HUES64 (cell line): Measurements from ENCODE around the gene FBXO46.
"Not testable (repeated sequence)": the region's sequence is repeated elsewhere in the genome, so short reads cannot be mapped to it uniquely, and the experiment has no call there.

Source experiments
- H3K27ac ChIP-seq: 2 replicates; pipeline ENCODE4 v1.7.0; 2013; ENCODE audit warnings: low read depth, low read length, inconsistent platforms
- H3K27me3 ChIP-seq: 2 replicates; pipeline ENCODE4 v1.6.1; 2013; ENCODE audit warnings: mild to moderate bottlenecking, low read length; ENCODE audit not compliant: insufficient read depth
- H3K36me3 ChIP-seq: 2 replicates; pipeline ENCODE4 v1.6.1; 2013; ENCODE audit warnings: mild to moderate bottlenecking, low read length; ENCODE audit not compliant: insufficient read depth
- H3K4me1 ChIP-seq: 2 replicates; pipeline ENCODE4 v1.6.1; 2013; ENCODE audit warnings: mild to moderate bottlenecking, low read length, moderate library complexity; ENCODE audit not compliant: insufficient read depth
- H3K4me3 ChIP-seq: 2 replicates; pipeline ENCODE4 v1.5.1; 2013; ENCODE audit warnings: mild to moderate bottlenecking, low read length, moderate library complexity
- H3K9ac ChIP-seq: 2 replicates; pipeline ENCODE4 v1.6.1; 2013; ENCODE audit warnings: mild to moderate bottlenecking, low read depth, low read length
- H3K9me3 ChIP-seq: 2 replicates; pipeline ENCODE4 v1.6.1; 2013; ENCODE audit warnings: low read depth, low read length; ENCODE audit not compliant: insufficient read depth
- WGBS: fragments of 150-250, 120-280 bp; methylation state at CpG from one replicate; pipeline ENCODE4 v1.1.7; 2013; ENCODE audit warnings: missing lambda C conversion rate; 5-methylcytosine and 5-hydroxymethylcytosine counted together

The FBXO46 gene

GRCh38 chr19:45752639-45753038, 21.9 kb upstream of the FBXO46 start:
- Histone ChIP-seq H3K27ac (no peak overlapping the region), H3K4me1 (no peaks in the 10 kb centered on the region; the same call in 1 of the 2 replicates), H3K36me3 (no peaks in the 10 kb centered on the region), H3K4me3 (no peak overlapping the region), H3K9me3 (no peaks in the 10 kb centered on the region), H3K27me3 (no peaks in the 10 kb centered on the region), H3K9ac (no peak overlapping the region)
- WGBS, result 95% methylated on average over 12 of the region's 12 CpGs

GRCh38 chr19:45751483-45751882, 20.8 kb upstream of the FBXO46 start:
- not testable (repeated sequence) for H3K27me3 ChIP-seq, H3K36me3 ChIP-seq, H3K9me3 ChIP-seq, H3K27ac ChIP-seq, H3K4me1 ChIP-seq, H3K9ac ChIP-seq, H3K4me3 ChIP-seq
- 95% methylated on average over 9 of the region's 10 CpGs for WGBS

GRCh38 chr19:45747513-45747912, 16.8 kb upstream of the FBXO46 start:
- no peaks in the 10 kb centered on the region for H3K9me3 ChIP-seq
- no peak overlapping the region for H3K4me3 ChIP-seq
- no peaks in the 10 kb centered on the region for H3K27me3 ChIP-seq
- H3K36me3 ChIP-seq, result no peaks in the 10 kb centered on the region
- 93% methylated on average over 5 of the region's 5 CpGs for whole genome bisulfite sequencing
- H3K27ac ChIP-seq, result no peak overlapping the region
- no peak overlapping the region for H3K9ac ChIP-seq
- no peaks in the 10 kb centered on the region for H3K4me1 ChIP-seq

- H3K9me3 ChIP-seq, result no peaks in the 10 kb centered on the region
- H3K4me3 ChIP-seq, result no peak overlapping the region
- H3K27ac ChIP-seq, result no peak overlapping the region
- no peaks in the 10 kb centered on the region for H3K4me1 ChIP-seq
- WGBS, result 88% methylated on average over 5 of the region's 5 CpGs
- no peak overlapping the region for H3K9ac ChIP-seq
- H3K36me3 ChIP-seq, result no peaks in the 10 kb centered on the region
- no peaks in the 10 kb centered on the region for H3K27me3 ChIP-seq
Measured at GRCh38 chr19:45746866-45747265, 16.2 kb upstream of the FBXO46 start.

GRCh38 chr19:45745606-45746005, 14.9 kb upstream of the FBXO46 start:
- Histone ChIP-seq H3K36me3 (no peaks in the 10 kb centered on the region), H3K9me3 (no peaks in the 10 kb centered on the region), H3K27ac (no peak overlapping the region), H3K4me1 (no peaks in the 10 kb centered on the region), H3K4me3 (no peak overlapping the region), H3K27me3 (no peaks in the 10 kb centered on the region), H3K9ac (no peak overlapping the region)
- WGBS, result 90% methylated on average over 6 of the region's 6 CpGs

GRCh38 chr19:45742969-45743368, 12.3 kb upstream of the FBXO46 start:
- no peak overlapping the region for H3K27ac ChIP-seq

GRCh38 chr19:45739498-45740439, 9.1 kb upstream of the FBXO46 start:
- H3K4me1 ChIP-seq, result no peaks in the 10 kb centered on the region

More at GRCh38 chr19:45742969-45743368, 12.3 kb upstream of the FBXO46 start:
- H3K36me3 ChIP-seq, result no peaks in the 10 kb centered on the region
- no peak overlapping the region for H3K9ac ChIP-seq
- H3K4me3 ChIP-seq, result no peak overlapping the region
- H3K27me3 ChIP-seq, result no peaks in the 10 kb centered on the region
- 79% methylated on average over 4 of the region's 4 CpGs for WGBS
- H3K4me1 ChIP-seq, result no peaks in the 10 kb centered on the region
- H3K9me3 ChIP-seq, result no peaks in the 10 kb centered on the region

GRCh38 chr19:45733160-45733810, 2.6 kb upstream of the FBXO46 start, which contains the start of gene MEIOSIN:
TSS of gene MEIOSIN (plus strand) at chr19:45733439. CDS start at chr19:45735377, 1,938 bp downstream.
- no peak within 1 kb of the TSS for H3K27ac ChIP-seq
- no peak within 1 kb of the TSS for H3K9ac ChIP-seq
- WGBS, result 95% methylated on average over 59 of the region's 59 CpGs
- no peaks in the 10 kb centered on the region for H3K36me3 ChIP-seq
- H3K9me3 ChIP-seq, result no peaks in the 10 kb centered on the region
- H3K4me3 ChIP-seq, result no peak within 1 kb of the TSS
- H3K27me3 ChIP-seq, result no peaks in the 10 kb centered on the region
- H3K4me1 ChIP-seq, result no peaks in the 10 kb centered on the region

More at GRCh38 chr19:45739498-45740439, 9.1 kb upstream of the FBXO46 start:
- Histone ChIP-seq H3K36me3 (no peaks in the 10 kb centered on the region), H3K27me3 (no peaks in the 10 kb centered on the region), H3K27ac (no peak overlapping the region), H3K9ac (no peak overlapping the region), H3K9me3 (no peaks in the 10 kb centered on the region), H3K4me3 (no peak overlapping the region)
- WGBS, result 92% methylated on average over 10 of the region's 10 CpGs

- no peaks in the 10 kb centered on the region for H3K36me3 ChIP-seq
- peak overlapping the region; percentile 87 for H3K4me3 ChIP-seq
- H3K27ac ChIP-seq, result peak overlapping the region; percentile 6; the same call in 1 of the 2 replicates
- WGBS, result 5% methylated on average over 10 of the region's 10 CpGs
- no peaks in the 10 kb centered on the region for H3K4me1 ChIP-seq
- no peaks in the 10 kb centered on the region for H3K27me3 ChIP-seq
- peak overlapping the region; percentile 79 for H3K9ac ChIP-seq
- no peaks in the 10 kb centered on the region for H3K9me3 ChIP-seq
Measured at GRCh38 chr19:45729800-45730290, 851 bp downstream of the FBXO46 start.

GRCh38 chr19:45728683-45729082, 2.0 kb downstream of the FBXO46 start:
- not testable (repeated sequence) for H3K9ac ChIP-seq, H3K36me3 ChIP-seq, H3K4me3 ChIP-seq, H3K9me3 ChIP-seq, H3K27ac ChIP-seq, H3K4me1 ChIP-seq, H3K27me3 ChIP-seq
- WGBS, result 94% methylated on average over 18 of the region's 18 CpGs

- not testable (repeated sequence) for H3K27me3 ChIP-seq, H3K9me3 ChIP-seq, H3K27ac ChIP-seq, H3K9ac ChIP-seq, H3K4me3 ChIP-seq
- peaks cover 34% of the 10 kb centered on the region for H3K36me3 ChIP-seq
- WGBS, result 94% methylated on average over 11 of the region's 11 CpGs
- peaks cover 16% of the 10 kb centered on the region for H3K4me1 ChIP-seq
Measured at GRCh38 chr19:45720065-45720464, 10.6 kb downstream of the FBXO46 start.
